Stimulated activated CD8-positive, alpha-beta memory T cell treated with anti-CD3 and anti-CD28 coated beads, Interleukin-2, amount 100 ng/mL, for 1 hour (primary cell): Measurements from ENCODE around the gene ADI1.
"Not testable (repeated sequence)": the region's sequence is repeated elsewhere in the genome, so short reads cannot be mapped to it uniquely, and the experiment has no call there.

ENCODE experiments used
- DNase-seq, 2 donors: peaks; one replicate each; pipeline ENCODE4 v3.0.0-alpha.2; 2020; ENCODE audit warnings: low read depth in 2 of 2

ADI1 gene

DNA sequence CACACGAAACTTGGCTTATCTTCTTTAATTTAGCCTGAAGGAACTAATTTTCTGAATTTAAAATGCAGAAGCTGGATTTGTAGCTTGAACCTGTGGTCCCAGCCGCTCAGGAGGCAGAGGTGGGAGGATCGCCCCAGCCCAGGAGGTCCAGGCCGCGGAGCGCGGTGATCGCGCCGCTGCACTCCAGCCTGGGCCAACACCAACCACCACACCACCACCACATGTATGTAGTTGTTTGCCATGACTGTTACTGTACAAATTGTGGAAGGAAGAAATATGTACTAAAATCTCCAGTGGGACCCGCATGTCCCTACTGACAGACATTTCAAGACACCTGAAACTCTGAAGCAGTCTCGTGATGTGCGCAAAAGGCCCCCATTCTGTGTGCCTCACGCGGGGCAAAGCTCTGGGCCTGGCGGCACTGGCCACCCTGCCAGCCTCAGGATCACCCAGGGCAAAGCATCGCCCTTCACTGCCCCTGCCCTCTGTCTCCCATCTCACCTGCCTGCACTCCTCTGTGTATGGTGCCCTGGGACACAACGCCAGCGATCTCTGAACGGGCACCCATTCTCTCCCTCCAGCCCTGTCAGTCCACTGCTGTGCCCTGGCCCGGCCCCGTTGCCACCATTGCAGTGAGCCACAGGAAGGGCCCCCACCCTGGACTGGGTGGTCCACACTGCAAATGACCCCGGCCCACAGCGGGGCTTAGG is 10.1 kb upstream of the ADI1 start:
- DNase-seq: no peak

DNA sequence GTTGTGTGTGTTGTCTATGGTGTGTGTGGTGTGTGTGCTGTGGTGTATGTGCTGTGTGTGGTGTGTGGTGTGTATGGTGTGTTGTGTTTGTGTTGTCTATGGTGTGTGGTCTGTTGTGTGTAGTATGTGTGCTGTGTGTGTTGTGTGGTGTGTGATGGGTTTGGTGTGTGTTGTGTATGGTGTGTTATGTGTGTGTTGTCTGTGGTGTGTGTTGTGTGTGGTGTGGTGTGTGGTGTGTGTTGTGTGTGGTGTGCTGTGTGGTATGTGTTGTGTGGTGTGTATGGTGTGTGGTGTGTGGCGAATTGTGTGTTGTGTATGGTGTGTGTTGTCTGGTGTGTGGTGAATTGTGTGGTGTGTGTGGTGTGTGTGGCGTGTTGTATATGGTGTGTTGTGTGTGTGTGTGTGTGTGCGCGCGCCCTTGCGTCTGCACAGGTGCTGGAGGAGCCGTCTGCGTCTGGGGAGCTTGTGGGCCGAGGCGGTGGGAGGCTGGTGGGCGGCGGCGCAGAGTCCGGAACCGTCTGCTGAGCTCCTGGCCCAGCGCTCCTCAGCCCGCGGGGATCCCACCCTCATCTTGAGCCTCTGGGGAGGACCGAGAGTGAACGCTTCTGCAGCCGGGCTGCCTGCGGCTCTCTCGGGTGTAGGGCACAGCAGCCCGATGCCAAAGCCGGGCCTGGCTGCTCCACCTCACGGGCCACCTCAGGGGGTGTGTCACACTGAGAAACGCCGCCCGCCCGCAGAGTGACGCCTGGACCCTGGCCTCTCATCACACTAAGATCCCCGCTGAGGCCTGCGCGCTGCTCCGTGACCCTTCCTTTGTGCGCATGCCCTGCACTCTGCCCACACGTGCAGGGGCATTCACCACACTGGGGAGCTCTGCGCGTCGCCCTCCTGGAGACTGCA is 8.8 kb upstream of the ADI1 start:
- no peak for DNase-seq

- DNase-seq: no peak
Measured at GRCh38 chr2:3526871-3527270, 7.5 kb upstream of the ADI1 start.

DNA sequence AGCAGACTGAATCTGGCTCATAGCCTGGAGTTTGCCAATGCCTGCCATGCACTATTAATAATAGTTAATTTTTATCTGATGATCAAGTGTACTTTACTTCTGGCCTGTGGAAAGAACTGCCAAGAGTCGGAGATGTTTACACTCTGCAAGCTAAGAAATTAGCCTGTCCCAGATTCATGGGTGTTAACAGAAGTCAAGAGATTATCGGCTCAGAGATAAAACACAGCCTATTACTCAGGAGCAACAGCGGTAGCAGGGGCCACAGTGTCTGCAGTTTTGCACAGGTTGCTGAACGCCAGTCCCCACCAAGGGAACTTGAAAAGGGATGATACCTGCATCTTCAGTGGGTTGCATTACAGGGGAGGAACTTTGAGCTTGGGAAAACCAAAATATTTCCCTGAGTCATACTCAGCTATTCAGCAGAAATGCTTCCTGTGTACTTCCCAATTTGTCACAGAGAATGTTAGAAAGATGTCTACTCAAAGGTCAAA is 4.3 kb upstream of the ADI1 start:
- no peak for DNase-seq

DNA sequence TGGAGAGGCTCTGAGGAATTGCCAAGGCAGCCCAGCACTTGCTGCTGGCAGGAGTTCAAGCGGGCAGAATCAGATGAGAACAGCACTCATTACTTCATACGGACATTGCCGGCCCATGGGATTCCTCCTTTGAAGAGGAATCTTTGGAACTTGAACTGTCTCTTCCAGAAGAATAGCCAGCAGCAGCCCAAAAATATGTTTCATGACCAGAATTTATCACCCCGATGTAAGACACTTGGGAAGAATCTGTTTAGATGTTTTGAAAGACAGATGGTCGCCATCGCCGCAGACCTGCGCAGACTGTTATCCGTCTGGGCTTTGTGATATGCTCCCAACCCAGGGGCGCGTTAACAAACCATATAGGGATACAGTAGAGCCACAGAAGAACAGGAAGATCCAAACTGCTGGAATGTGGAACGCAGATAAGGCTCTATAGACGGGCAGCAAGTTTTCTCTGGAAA is 3.7 kb upstream of the ADI1 start:
- no peak for DNase-seq

DNA sequence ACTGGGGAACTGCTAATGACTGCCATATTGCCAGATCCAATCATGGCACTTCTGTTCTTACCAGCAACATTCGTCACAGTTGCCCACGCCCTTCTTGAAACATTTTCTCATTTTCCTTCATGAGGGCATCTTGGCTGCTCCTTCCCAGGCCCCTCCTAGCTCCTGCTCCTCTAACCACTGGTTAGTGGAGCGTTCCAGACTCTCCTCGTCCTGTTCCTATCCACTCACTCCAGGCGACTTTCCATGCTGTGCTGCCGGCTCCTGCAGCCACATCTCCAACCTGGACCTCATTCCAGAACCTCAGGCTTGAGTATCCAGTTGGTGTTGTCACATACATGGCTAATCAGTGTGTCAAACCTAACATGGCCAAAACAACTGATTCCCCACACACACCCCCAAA is 1.3 kb upstream of the ADI1 start:
- no peak for DNase-seq

DNA sequence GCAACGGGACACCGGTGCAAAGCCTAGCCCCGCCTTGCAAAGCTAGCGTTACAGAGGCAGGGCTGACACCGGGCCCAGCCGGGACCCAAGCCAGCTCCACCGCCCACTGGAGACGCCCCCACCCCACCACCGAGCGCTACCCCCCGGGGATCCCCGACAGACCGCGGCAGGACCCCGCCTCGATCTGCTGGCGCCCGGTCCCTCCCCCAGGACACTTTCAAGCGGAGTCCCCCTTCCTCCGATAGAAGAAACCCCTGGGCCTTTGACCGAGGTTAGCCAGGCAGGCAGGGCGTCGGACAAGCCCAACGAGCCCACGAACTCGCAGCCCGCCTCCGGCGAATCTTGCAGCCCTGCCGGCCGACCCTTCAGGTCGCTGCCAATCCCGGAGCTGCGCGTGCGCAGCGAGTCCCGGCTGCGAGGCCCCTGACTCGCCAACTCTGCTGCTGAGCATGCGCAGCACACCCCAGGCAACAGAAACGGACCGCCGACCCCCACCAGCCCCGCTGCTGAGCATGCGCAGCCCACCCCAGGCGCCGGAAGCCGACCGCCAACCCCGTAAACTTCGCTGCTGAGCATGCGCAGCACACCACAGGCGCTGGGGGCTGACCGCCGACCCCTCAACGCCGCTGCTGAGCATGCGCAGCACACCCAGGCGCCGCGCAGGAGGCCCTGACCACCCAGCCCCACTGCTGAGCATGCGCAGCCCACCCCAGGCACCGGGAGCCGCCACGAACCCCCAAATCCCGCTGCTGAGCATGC is 656 bp downstream of the ADI1 start:
- peak; percentile 98 to 99 for DNase-seq

DNA sequence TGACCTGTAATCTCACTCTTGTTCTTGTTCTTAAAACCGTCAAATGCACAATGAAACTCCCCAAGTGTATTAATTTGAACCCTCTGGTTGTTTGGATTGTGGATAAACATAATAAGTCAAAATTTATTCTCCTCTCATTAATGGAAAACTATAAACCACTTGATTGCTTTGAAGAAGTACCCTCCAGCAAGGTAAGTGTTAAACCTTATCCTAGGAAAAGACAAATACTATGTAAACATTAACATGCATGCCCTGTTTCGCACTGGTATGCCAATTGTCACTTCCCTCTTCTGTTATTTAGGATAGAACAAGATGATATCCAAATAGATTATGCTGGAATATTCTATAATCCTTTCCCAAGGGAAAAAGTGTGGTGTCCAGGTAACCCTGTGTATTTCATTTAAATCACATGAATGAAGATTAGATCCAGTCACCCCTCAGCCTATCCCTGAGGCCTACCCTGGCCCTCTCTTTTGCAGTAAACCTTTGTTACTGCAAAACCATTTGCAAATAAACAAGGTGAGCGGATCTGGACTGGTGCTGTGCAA is 1.3 kb downstream of the ADI1 start:
- no peak for DNase-seq

DNA sequence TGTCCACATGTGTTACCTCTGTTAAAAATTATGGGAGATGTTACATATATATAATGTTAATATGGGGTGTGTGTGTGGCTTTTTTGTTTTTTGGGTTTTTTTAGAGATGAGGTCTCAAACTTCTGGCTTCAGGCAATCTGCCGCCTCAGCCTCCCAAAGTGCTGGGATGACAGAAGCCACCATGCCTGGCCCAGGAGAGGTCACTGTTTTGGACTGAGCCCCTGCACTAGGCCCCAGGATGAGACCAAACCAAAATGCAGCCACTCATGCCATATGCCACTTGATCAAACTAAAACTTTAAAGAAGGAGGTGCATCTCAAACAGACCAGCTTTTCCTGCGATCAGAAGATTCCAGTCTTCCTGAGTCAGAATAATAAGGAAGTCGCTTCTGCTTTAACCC is 2.5 kb downstream of the ADI1 start:
- no peak for DNase-seq

DNA sequence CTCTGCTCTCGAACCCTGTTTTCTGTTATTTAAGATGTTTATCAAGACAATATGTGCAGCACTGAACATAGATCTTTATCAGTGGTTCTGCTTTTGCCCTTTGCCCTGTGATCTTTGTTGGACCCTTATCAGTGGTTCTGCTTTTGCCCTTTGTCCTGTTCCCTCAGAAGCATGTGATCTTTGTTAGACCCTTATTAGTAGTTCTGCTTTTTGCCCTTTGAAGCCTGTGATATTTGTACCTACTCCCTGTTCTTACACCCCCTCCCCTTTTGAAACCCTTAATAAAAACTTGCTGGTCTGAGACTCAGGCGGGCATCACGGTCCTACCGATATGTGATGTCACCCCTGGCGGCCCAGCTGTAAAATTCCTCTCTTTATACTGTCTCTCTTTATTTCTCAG is 3.9 kb downstream of the ADI1 start:
- not testable (repeated sequence) for DNase-seq

DNA sequence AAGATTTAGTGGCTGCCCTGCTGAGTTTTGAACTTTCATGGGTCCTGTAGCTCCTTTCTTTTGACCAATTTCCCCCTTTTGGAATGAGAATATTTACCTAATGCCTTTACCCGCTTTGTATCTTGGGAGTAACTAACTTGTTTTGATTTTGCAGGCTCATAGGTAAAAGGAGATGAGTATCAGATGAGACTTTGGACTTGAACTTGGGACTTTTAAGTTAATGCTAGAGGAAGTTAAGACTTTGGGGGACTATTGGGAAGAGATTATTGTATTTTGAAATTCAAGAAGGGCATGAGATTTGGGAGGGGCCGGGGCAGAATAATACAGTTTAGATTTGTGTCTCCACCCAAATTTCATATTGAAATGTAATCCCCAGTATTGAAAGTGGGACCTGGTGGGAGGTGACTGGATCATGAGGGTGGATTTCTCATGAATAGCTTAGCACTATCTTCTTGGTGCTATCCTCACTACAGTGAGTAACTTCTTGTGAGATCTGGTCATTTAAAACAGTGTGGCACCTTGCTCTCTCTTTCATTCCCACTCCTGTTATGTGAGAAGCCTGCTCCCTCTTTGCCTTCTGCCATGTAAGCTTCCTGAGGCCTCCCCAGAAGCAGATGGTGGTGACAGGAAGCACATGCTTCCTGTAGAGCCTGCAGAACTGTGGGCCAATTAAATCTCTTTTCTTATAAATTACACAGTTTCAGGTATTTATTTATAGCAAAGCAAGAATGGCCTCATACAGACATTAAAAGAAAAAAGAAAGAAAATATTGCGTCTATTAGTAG is 6.1 kb downstream of the ADI1 start:
- DNase-seq: no peak

GRCh38 chr2:3512086-3512485 is 7.2 kb downstream of the ADI1 start:
- DNase-seq: no peak

GRCh38 chr2:3505771-3506170 is 13.6 kb downstream of the ADI1 start:
- DNase-seq: no peak

- DNase-seq: no peak
Measured at GRCh38 chr2:3504741-3505140, 14.6 kb downstream of the ADI1 start.

DNA sequence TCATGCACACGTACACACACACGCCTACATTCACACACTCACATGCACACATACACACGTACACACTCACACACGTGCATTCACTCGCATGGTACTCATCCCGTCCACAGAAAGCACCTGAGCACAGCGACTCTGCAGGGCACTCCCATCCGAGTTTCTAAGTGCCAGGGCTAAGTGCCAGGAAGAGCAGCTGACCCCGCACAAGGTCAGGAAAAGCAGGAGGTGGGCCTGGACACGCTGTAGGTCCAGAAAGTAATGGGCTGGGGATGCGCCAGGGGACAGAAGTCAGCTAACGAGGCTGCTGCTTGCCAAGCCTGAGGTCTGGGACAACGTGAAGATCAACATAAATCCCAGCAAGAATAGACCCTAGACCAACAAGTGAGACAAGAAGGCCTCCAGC is 15.8 kb downstream of the ADI1 start:
- DNase-seq: no peak

DNA sequence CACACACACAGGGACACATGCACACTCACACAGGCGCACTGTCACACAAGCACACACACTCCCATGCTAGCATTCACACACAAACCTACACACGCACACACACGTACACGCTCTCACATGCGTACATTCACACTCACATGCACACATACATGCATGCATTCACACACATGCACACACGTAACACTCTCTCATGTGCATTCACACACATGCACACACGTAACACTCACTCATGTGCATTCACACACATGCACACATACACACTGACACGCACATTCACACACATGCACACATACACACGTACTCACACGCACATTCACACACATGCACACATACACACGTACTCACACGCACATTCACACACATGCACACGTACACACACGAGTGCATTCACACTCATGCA is 16.3 kb downstream of the ADI1 start:
- DNase-seq: no peak

DNA sequence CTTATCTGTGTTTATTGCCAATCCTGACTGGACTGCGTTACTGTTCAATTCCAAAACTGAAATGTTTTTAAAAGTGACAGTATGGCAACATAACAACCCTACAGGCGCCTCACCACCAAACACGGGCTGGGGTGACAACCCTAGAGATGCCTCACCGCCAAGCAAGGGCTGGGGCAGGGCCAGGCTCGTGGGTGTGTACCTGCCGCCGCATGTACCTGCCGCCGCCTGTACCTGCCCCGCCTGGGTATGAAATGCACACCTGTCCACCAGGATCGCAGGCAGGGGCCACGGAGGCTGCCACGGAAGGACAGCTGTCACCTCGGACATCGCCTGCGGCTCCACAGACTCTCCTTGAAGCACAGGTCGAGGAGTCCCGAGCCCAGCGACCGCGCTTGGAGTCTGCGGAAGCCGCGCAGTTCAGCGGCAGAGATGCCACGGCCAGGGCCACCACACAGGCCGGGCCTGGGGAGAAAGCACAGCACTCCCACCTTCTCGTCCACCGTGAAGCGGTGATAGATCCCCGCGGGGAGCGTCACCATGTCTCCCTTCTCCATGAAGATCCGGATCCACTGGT is 18.9 kb downstream of the ADI1 start:
- DNase-seq: no peak

DNA sequence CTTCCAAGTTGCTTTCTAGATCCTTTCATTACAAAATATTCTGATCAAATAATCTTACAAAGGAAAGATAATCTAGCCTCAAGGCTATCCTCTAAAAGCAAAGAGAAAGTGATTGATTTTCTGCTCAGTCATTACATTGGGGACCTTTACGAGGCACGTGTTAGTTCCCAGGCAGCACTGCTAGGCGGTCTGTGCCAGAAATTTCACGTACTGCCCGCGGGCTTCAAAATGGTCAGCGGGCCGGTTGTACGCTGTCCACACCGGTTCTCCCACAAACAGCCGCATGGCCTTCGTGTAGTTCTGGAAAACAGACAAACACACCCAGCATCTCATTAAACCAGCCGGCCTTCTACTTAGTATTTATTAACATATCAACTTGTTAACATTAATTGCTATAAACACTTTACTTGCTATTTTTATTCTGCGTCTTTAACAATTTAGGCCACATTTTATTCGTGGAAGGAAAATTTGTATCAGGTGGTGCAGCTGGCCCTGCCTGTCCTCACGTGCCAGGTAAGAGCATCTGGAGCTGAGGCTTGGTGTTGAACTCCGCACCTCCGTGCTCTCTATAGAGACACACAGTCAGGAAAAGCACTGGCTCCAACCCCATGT is 20.4 kb downstream of the ADI1 start:
- no peak for DNase-seq

GRCh38 chr2:3496708-3497080 is 22.6 kb downstream of the ADI1 start:
- DNase-seq: not testable (repeated sequence)

- DNase-seq: no peak
Measured at GRCh38 chr2:3494984-3495666, 24.2 kb downstream of the ADI1 start.
